Glutamatergic neuron (in vitro differentiated cells): ENCODE results near the gene ELOVL4. TPM values are rescaled to one million over a fixed set of nuclear protein-coding genes. Genes with fewer than 3 reads are reported as not detected.

Experiments used
- DNase-seq: peaks from one replicate; pipeline ENCODE4 v3.0.0; 2022
- H3K27ac Mint-ChIP-seq: one replicate; pipeline ENCODE4 v1.8.0; 2020; ENCODE audit warnings: mild to moderate bottlenecking, mixed read lengths, inconsistent platforms; ENCODE audit not compliant: unreplicated experiment
- H3K27me3 Mint-ChIP-seq: one replicate; pipeline ENCODE4 v1.8.0; 2020; ENCODE audit warnings: mild to moderate bottlenecking, moderate library complexity, mixed read lengths, inconsistent platforms; ENCODE audit not compliant: unreplicated experiment
- H3K36me3 Mint-ChIP-seq: one replicate; pipeline ENCODE4 v1.8.0; 2020; ENCODE audit warnings: mild to moderate bottlenecking, mixed read lengths, inconsistent platforms; ENCODE audit not compliant: unreplicated experiment
- H3K4me1 Mint-ChIP-seq: one replicate; pipeline ENCODE4 v1.8.0; 2020; ENCODE audit warnings: mild to moderate bottlenecking, low read depth, mixed read lengths, inconsistent platforms; ENCODE audit not compliant: unreplicated experiment
- H3K4me3 Mint-ChIP-seq: one replicate; pipeline ENCODE4 v1.8.0; 2020; ENCODE audit warnings: mild to moderate bottlenecking, mixed read lengths, inconsistent platforms; ENCODE audit not compliant: unreplicated experiment
- H3K9me3 Mint-ChIP-seq: one replicate; pipeline ENCODE4 v1.8.0; 2020; ENCODE audit warnings: mild to moderate bottlenecking, moderate library complexity, mixed read lengths, inconsistent platforms; ENCODE audit not compliant: unreplicated experiment
- CTCF ChIP-seq: fragments of 200-600 bp; sonication (generic); IDR thresholded peaks from one replicate; pipeline ENCODE4 v1.5.0; 2021; ENCODE audit not compliant: partially characterized antibody, unreplicated experiment
- total RNA-seq: library from RNA; stranded (reverse); fragmentation: NEBNext Ultra II Directional; extraction: Animal tissue kit (Norgen Biotek cat#: 25700); gene quantifications from one replicate; pipeline ENCODE4 v1.2.1, GENCODE V29; 2021; ENCODE audit not compliant: unreplicated experiment

The ELOVL4 gene
- total RNA-seq, 1 donor from 2014 or later = 37.2 TPM

DNA sequence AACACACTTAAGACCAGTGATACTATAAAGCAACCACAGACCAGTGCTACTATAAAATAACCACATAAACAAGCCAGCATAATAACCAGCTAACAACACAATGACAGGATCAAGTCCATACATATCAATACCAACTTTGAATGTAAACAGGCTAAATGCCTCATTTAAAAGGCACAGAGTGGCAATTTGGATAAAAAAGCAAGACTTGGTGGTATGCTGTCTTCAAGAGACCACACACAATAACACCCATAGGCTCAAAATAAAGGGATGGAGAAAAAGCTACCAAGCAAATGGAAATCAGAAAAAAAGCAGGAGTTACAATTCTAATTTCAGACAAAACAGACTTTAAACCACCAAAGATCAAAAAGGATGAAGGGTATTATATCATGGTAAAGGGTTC lies 19.8 kb upstream of the ELOVL4 start:
- Mint-ChIP-seq H3K4me1 (no peaks in the 10 kb centered on the region), H3K27me3 (no peaks in the 10 kb centered on the region)

GRCh38 chr6:79964607-79965081 lies 17.3 kb upstream of the ELOVL4 start:
- peaks cover 5% of the 10 kb centered on the region for H3K36me3 Mint-ChIP-seq
- no peaks in the 10 kb centered on the region for H3K4me1 Mint-ChIP-seq
- H3K27ac Mint-ChIP-seq = no peak overlapping the region
- no peak for TF ChIP-seq CTCF
- no peak overlapping the region for H3K4me3 Mint-ChIP-seq
- no peaks in the 10 kb centered on the region for H3K27me3 Mint-ChIP-seq
- DNase-seq = no peak
- no peaks in the 10 kb centered on the region for H3K9me3 Mint-ChIP-seq

More for the DNA sequence above, 19.8 kb upstream of the ELOVL4 start:
- no peaks in the 10 kb centered on the region for H3K9me3 Mint-ChIP-seq
- H3K27ac Mint-ChIP-seq = no peak overlapping the region
- TF ChIP-seq CTCF = no peak
- no peak for DNase-seq
- H3K4me3 Mint-ChIP-seq = no peak overlapping the region
- peaks cover 5% of the 10 kb centered on the region for H3K36me3 Mint-ChIP-seq

- Mint-ChIP-seq H3K4me1 (no peaks in the 10 kb centered on the region), H3K9me3 (no peaks in the 10 kb centered on the region), H3K36me3 (no peaks in the 10 kb centered on the region), H3K4me3 (no peak overlapping the region), H3K27me3 (peaks cover 4% of the 10 kb centered on the region), H3K27ac (no peak overlapping the region)
- no peak for DNase-seq
- TF ChIP-seq CTCF = no peak
These were observed 7.5 kb upstream of the ELOVL4 start for GRCh38 chr6:79954849-79955248.

DNA sequence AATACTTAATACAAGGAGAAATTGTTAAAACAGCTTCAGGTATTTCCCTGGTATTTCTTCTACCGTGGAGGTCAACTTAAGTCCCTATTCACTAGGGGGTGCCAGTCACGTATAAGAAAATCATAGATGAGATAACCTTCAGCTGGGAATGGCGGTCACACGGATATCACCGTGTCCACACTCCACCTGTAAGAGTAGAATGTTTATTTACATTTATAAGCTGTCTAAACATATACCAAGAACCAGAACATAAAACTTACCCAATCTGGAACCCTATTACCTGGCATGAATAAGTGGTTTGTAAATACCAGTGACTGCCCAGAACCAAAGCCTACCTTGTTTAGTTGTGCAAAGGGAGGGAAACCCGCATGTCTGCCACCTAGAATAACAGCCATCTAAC lies 1.9 kb upstream of the ELOVL4 start:
- H3K4me1 Mint-ChIP-seq = peaks cover 14% of the 10 kb centered on the region
- peaks cover 3% of the 10 kb centered on the region for H3K9me3 Mint-ChIP-seq
- H3K4me3 Mint-ChIP-seq = no peak overlapping the region
- no peak overlapping the region for H3K27ac Mint-ChIP-seq
- H3K27me3 Mint-ChIP-seq = peaks cover 7% of the 10 kb centered on the region
- no peaks in the 10 kb centered on the region for H3K36me3 Mint-ChIP-seq
- peak; percentile 75 for TF ChIP-seq CTCF
- DNase-seq = peak; percentile 52

DNA sequence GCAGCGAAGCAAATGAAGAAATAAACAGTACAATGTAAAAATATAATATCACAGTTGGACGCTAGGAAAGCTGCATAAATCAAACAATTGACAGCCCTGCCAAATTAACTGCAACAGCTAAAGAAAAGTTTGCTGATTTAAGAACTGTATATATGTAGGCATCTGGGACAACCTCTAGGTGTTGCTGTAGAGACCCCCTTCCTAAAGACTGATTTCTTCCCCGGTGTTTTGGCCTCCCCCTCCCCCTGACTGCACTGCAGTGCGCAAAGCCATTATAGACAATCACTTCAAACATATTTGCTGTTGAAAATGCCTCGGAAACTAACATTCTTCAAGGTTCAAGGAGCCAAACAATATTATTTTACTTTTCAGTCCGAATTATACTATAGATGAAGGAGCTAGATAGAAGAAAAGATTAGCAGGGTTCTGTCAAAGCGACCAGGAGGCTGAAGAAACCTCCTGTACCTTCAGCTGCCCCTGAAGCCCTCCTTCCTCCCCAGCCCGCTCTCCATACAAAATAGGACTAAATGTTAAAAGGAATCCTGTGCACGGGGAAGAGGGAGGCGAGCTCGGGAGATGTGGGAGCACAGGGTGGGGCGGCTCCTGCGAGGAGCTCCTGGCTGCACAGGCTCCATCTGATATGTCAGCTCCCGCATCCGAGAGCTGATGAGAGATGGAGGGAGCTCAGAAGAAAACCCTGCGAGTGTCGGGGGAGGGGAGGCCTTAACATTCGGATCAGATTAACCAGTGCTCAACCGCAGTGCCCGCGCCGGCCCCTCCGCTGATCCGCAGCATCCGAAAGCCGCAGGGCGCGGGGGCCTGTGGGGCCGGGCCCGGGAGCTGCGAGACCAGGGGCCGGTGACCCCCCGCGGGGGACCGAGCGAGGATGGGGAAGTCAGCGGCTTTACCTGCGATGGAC lies 822 bp downstream of the ELOVL4 start:
- H3K9me3 Mint-ChIP-seq = peaks cover 3% of the 10 kb centered on the region
- DNase-seq = peak; percentile 69
- H3K4me3 Mint-ChIP-seq = peak overlapping the region; percentile 97
- peak; percentile 41 for TF ChIP-seq CTCF
- H3K27me3 Mint-ChIP-seq = peaks cover 5% of the 10 kb centered on the region
- H3K4me1 Mint-ChIP-seq = peaks cover 19% of the 10 kb centered on the region
- H3K27ac Mint-ChIP-seq = peak overlapping the region; percentile 91
- no peaks in the 10 kb centered on the region for H3K36me3 Mint-ChIP-seq
